NT2/D1 (cell line): ENCODE data around the gene CT55.

Source experiments
- SUZ12 ChIP-seq: IDR thresholded peaks from 2 replicates; pipeline ENCODE4 v1.6.1; 2011; ENCODE audit not compliant: insufficient read length, insufficient read depth; ENCODE audit errors: extremely low read depth
- YY1 ChIP-seq: IDR thresholded peaks from 2 replicates; pipeline ENCODE4 v1.6.1; 2011; ENCODE audit not compliant: insufficient read length, insufficient read depth
- ZNF274 ChIP-seq: IDR thresholded peaks from 2 replicates; pipeline ENCODE4 v1.6.1; 2011; ENCODE audit warnings: mild to moderate bottlenecking, low read depth, low read length

- TF ChIP-seq YY1 (no peak), ZNF274 (no peak), SUZ12 (no peak)
Observed at GRCh38 chrX:135170877-135171519, at the start of gene CT55.
